ENCODE data around the gene TNFAIP8. TPM values are rescaled to one million over a fixed set of nuclear protein-coding genes. Genes with fewer than 3 reads are reported as not detected.

TNFAIP8 gene
- total and polyA plus RNA-seq, 2 donors (not counting 1 experiment from before 2014, with no cell fraction given) = 67.3 to 109 TPM

- Histone ChIP-seq H2AFZ (ENCODE audit: insufficient read depth, low read depth, low read length, poor library complexity, severe bottlenecking) (no peak overlapping the region), H3K9ac (ENCODE audit: low read length) (no peak overlapping the region), H3K79me2 (ENCODE audit: control insufficient read depth, insufficient read depth, low read length) (peaks cover 59% of the 10 kb centered on the region), H3K27me3 (replicated peaks in 1 of 4; ENCODE audit: control extremely low read depth in 1 of 4, control insufficient read depth in 3 of 4, insufficient read depth in 4 of 4, low read length in 3 of 4) (no peaks in the 10 kb centered on the region), H3K4me2 (replicated peaks; ENCODE audit: low read depth, low read length, poor library complexity, severe bottlenecking) (peak overlapping the region; percentile 9), H3K27ac (ENCODE audit: low read length in 2 of 2) (peak overlapping the region; percentile 1 to 71), H3K36me3 (replicated peaks in 1 of 2; ENCODE audit: control extremely low read depth in 1 of 2, control insufficient read depth in 1 of 2, extremely low read depth in 1 of 2, insufficient read depth in 2 of 2, low read length in 1 of 2) (peaks cover 3 to 16% of the 10 kb centered on the region in 2 experiments), H4K20me1 (ENCODE audit: control insufficient read depth, insufficient read depth, low read length, poor library complexity, severe bottlenecking) (no peaks in the 10 kb centered on the region), H3K9me3 (ENCODE audit: control extremely low read depth in 1 of 3, control insufficient read depth in 2 of 3, insufficient read depth in 1 of 3, low read length in 2 of 3) (no peaks in the 10 kb centered on the region), H3K4me3 (ENCODE audit: control extremely low read depth in 1 of 5, extremely low read depth in 1 of 5, insufficient read depth in 1 of 5, low read depth in 2 of 5, low read length in 4 of 5) (no peak overlapping the region), H3K4me1 (ENCODE audit: control insufficient read depth in 2 of 2, insufficient read depth in 2 of 2, low read length in 2 of 2) (peaks cover 60 to 65% of the 10 kb centered on the region in 2 donors)
- DNase-seq (no peak), ATAC-seq (ENCODE audit: low read depth) (peak; percentile 15)
- CTCF ChIA-PET = interaction anchor here (1.0 to 6.2 kb wide), 2 partner anchors 14 to 82 kb away, joined by 3 to 49 read pairs; no protein-coding TSS in a partner anchor
- no peaks in the 10 kb centered on the region for H3K9me3 Mint-ChIP-seq (ENCODE audit: insufficient read depth)
- TF ChIP-seq EZH2 (IDR thresholded peaks at IDR 0.05; ENCODE audit: borderline replicate concordance, insufficient read depth, low read depth, low read length, poor library complexity, severe bottlenecking) = no peak
- TF ChIP-seq, protein P1, sequence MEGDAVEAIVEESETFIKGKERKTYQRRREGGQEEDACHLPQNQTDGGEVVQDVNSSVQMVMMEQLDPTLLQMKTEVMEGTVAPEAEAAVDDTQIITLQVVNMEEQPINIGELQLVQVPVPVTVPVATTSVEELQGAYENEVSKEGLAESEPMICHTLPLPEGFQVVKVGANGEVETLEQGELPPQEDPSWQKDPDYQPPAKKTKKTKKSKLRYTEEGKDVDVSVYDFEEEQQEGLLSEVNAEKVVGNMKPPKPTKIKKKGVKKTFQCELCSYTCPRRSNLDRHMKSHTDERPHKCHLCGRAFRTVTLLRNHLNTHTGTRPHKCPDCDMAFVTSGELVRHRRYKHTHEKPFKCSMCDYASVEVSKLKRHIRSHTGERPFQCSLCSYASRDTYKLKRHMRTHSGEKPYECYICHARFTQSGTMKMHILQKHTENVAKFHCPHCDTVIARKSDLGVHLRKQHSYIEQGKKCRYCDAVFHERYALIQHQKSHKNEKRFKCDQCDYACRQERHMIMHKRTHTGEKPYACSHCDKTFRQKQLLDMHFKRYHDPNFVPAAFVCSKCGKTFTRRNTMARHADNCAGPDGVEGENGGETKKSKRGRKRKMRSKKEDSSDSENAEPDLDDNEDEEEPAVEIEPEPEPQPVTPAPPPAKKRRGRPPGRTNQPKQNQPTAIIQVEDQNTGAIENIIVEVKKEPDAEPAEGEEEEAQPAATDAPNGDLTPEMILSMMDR (IDR thresholded peaks at IDR 0.05) = no peak
- no CpG with 5 or more reads among the region's 10 CpGs for WGBS (ENCODE audit: insufficient coverage)
- H3K4me3 Mint-ChIP-seq = peak overlapping the region; percentile 72
- POLR2A ChIA-PET = interaction anchor here (0.7 kb wide), 1 partner anchor 44 kb away, joined by 4 read pairs; no protein-coding TSS in a partner anchor
- intact Hi-C loops (cut with micrococcal nuclease) = no loop called here
- H3K27me3 Mint-ChIP-seq = no peaks in the 10 kb centered on the region
- H3K27ac Mint-ChIP-seq = peak overlapping the region; percentile 88
- H3K4me1 Mint-ChIP-seq = peaks cover 83% of the 10 kb centered on the region
Measured at GRCh38 chr5:119397518-119398380, 41.9 kb downstream of the TNFAIP8 start.
